K562 (cell line): Measurements from ENCODE around the gene USP49. TPM values are rescaled to one million over a fixed set of nuclear protein-coding genes. Genes with fewer than 3 reads are reported as not detected.

Source experiments
- ATF7 ChIP-seq: fragments of 450-650 bp; IDR thresholded peaks from 2 replicates; pipeline ENCODE4 v1.7.1; 2014; ENCODE audit warnings: mild to moderate bottlenecking, moderate library complexity
- BCOR ChIP-seq: fragments of 450-650 bp; IDR thresholded peaks from 2 replicates; pipeline ENCODE4 v1.6.1; 2016
- CREBBP ChIP-seq: IDR thresholded peaks from one replicate; pipeline ENCODE4 v1.6.1; 2012; ENCODE audit warnings: low read depth, mild to moderate bottlenecking, control low read depth, inconsistent platforms, low read length
- EGR1 ChIP-seq: fragments of 450-650 bp; conservative IDR thresholded peaks from 2 replicates; pipeline ENCODE4 v1.6.1; 2017; ENCODE audit warnings: mild to moderate bottlenecking
- EHMT2 ChIP-seq: fragments of 450-650 bp; IDR thresholded peaks from 2 replicates; pipeline ENCODE4 v1.6.1; 2018; ENCODE audit warnings: antibody characterized with exemption
- GATAD2A ChIP-seq: fragments of 450-650 bp; IDR thresholded peaks from 2 replicates; pipeline ENCODE4 v1.6.1; 2017
- HSF4 ChIP-seq: fragments of 250-450 bp; sonication (Bioruptor Pico); IDR thresholded peaks from 2 replicates; pipeline ENCODE4 v2.1.2; 2022; ENCODE audit warnings: mild to moderate bottlenecking, moderate library complexity, borderline replicate concordance
- JUND ChIP-seq, 2 experiments: IDR thresholded peaks; 2 replicates in 1 of 2; 3 replicates in 1 of 2; pipeline ENCODE4 v1.6.1; 2011; ENCODE audit warnings: borderline replicate concordance in 2 of 2, low read depth in 2 of 2, low read length in 2 of 2, improper control_type of control experiment in 1 of 2, missing biosample characterization in 1 of 2, missing genetic modification characterization in 1 of 2, missing genetic modification reagents in 1 of 2
- KLF1 ChIP-seq: fragments of 450-650 bp; IDR thresholded peaks from 2 replicates; pipeline ENCODE4 v1.6.1; 2016; ENCODE audit warnings: missing genetic modification characterization, missing compliant biosample characterization
- PCBP2 ChIP-seq: fragments of 200-400 bp; formaldehyde crosslinking; IDR thresholded peaks from 2 replicates; pipeline ENCODE4 v1.6.1; 2018; ENCODE audit warnings: low read length, low read depth, mild to moderate bottlenecking, moderate library complexity; ENCODE audit not compliant: poor library complexity, severe bottlenecking
- RBFOX2 ChIP-seq: fragments of 200-400 bp; formaldehyde crosslinking; IDR thresholded peaks from 2 replicates; pipeline ENCODE4 v1.6.1; 2017; ENCODE audit warnings: low read depth, mild to moderate bottlenecking, low read length, moderate library complexity
- RFX1 ChIP-seq: fragments of 450-650 bp; IDR thresholded peaks from 2 replicates; pipeline ENCODE4 v1.6.1; 2016; ENCODE audit warnings: mild to moderate bottlenecking, moderate library complexity
- STAG1 ChIP-seq: sonication (generic); formaldehyde crosslinking; IDR thresholded peaks from 2 replicates; pipeline ENCODE4 v1.5.0; 2020; ENCODE audit warnings: missing genetic modification reagents, borderline replicate concordance
- ZFX ChIP-seq: sonication (generic); formaldehyde crosslinking; IDR thresholded peaks from 2 replicates; pipeline ENCODE4 v1.8.0; 2022; ENCODE audit warnings: mild to moderate bottlenecking, missing genetic modification reagents, moderate library complexity
- ZNF224 ChIP-seq: sonication (generic); formaldehyde crosslinking; IDR thresholded peaks from 2 replicates; pipeline ENCODE4 v1.8.0; 2022; ENCODE audit warnings: mild to moderate bottlenecking, missing genetic modification reagents
- ZNF239 ChIP-seq: fragments of 250-450 bp; sonication (Bioruptor Pico); IDR thresholded peaks from 2 replicates; pipeline ENCODE4 v1.4.0; 2020; ENCODE audit warnings: mild to moderate bottlenecking
- ZNF24 ChIP-seq: fragments of 450-650 bp; IDR thresholded peaks from 2 replicates; pipeline ENCODE4 v1.6.1; 2016
- ZNF3 ChIP-seq: fragments of 250-450 bp; sonication (Bioruptor Pico); IDR thresholded peaks from 2 replicates; pipeline ENCODE4 v1.5.0; 2021; ENCODE audit warnings: mild to moderate bottlenecking, moderate library complexity
- ZNF780A ChIP-seq: fragments of 250-450 bp; sonication (Bioruptor Pico); IDR thresholded peaks from 2 replicates; pipeline ENCODE4 v1.5.0; 2021; ENCODE audit warnings: mild to moderate bottlenecking
- polyA plus RNA-seq, 8 experiments: library from polyadenylated mRNA; depleted of rRNA in 4 of 8; stranded (reverse) in 5 of 8; unstranded in 3 of 8; fragments of >200 nt; fragmentation: Nextera tagmentation in 2 of 8; fragmentation: Illumina TruSeq in 1 of 8; extraction: Ambion mirVana in 2 of 8; extraction: Trizol in 1 of 8; gene quantifications; 2 replicates each; pipeline versions ENCODE4 v1.2.1 to v1.2.3, GENCODE V29; 2011 to 2014; ENCODE audit warnings: inconsistent platforms in 1 of 8, missing spikeins in 1 of 8
- total RNA-seq, 7 experiments: library from RNA; depleted of rRNA in 6 of 7; stranded (reverse); fragments of >200 nt in 6 of 7; fragmentation: Illumina TruSeq in 2 of 7; extraction: Trizol in 2 of 7; gene quantifications; 2 replicates each; pipeline versions ENCODE4 v1.2.1 to v1.2.3, GENCODE V29; 2011 to 2021; ENCODE audit warnings: low replicate concordance in 1 of 7
- TF ChIP-seq, protein P1 (sequence below), 2 experiments: IDR thresholded peaks; 2 replicates each; pipeline ENCODE4 v1.6.1; 2012; ENCODE audit warnings: improper control_type of control experiment in 2 of 2, low read depth in 2 of 2, low read length in 2 of 2, borderline replicate concordance in 1 of 2
- TF ChIP-seq, protein P2 (sequence below): fragments of 200-800 bp; sonication (Bioruptor generic); IDR thresholded peaks from 2 replicates; pipeline ENCODE4 v1.6.1; 2017; ENCODE audit warnings: missing genetic modification characterization, missing compliant biosample characterization
- TF ChIP-seq, protein P3 (sequence below): IDR thresholded peaks from 2 replicates; pipeline ENCODE4 v1.6.1; 2012; ENCODE audit warnings: low read depth, low read length, improper control_type of control experiment, borderline replicate concordance
- TF ChIP-seq, protein P4 (sequence below): fragments of 450-650 bp; IDR thresholded peaks from 2 replicates; pipeline ENCODE4 v1.6.1; 2016; ENCODE audit warnings: antibody characterized with exemption

USP49 gene
- total and polyA plus RNA-seq, 9 of the 15 experiments (the other 6 are each of a cell fraction or from before 2014, with no cell fraction given): 1.0 to 9.9 (median 6.5) TPM

DNA sequence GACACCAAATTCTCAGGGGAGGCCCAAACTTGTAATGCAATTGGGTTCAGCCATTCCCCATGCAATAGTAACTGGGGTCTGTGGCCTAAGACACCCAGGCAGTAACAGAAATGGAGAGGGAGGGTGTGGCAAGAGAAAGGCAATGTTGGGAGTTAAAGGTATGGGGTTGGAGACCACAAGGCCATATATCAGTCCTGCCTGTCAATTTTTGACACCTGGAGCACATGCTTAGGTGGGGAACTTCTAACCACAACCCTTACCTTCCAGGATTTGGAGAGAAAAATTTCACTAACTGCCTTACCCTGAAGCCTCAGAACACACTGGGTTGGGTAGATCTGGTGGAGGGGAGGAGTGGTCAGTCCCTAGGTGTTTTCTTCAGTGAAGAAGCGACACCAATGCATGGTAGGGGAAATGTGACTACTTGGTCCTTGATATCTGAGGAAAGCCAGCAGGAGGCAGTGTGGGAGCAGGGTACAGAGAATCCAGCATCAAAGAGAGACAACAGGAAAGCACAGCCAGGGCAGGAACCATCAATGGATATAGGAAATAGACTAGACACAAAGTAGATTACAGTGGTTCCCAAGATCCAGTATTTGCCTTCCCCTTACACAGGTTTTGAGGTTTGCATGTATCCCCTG, 6.8 kb upstream of the USP49 start (continued):
- TF ChIP-seq, protein P1, sequence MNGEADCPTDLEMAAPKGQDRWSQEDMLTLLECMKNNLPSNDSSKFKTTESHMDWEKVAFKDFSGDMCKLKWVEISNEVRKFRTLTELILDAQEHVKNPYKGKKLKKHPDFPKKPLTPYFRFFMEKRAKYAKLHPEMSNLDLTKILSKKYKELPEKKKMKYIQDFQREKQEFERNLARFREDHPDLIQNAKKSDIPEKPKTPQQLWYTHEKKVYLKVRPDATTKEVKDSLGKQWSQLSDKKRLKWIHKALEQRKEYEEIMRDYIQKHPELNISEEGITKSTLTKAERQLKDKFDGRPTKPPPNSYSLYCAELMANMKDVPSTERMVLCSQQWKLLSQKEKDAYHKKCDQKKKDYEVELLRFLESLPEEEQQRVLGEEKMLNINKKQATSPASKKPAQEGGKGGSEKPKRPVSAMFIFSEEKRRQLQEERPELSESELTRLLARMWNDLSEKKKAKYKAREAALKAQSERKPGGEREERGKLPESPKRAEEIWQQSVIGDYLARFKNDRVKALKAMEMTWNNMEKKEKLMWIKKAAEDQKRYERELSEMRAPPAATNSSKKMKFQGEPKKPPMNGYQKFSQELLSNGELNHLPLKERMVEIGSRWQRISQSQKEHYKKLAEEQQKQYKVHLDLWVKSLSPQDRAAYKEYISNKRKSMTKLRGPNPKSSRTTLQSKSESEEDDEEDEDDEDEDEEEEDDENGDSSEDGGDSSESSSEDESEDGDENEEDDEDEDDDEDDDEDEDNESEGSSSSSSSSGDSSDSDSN (IDR thresholded peaks at IDR 0.05; ENCODE audit: borderline replicate concordance in 1 of 2, low read depth in 2 of 2, low read length in 2 of 2): no peak
- TF ChIP-seq EHMT2 (peak; percentile 93), KLF1 (tag) (no peak), HSF4 (CRISPR knock-in tag) (no peak), STAG1 (CRISPR knock-in tag) (peak; percentile 75; the same call in 1 of the 2 replicates), ZFX (CRISPR knock-in tag) (no peak), EGR1 (no peak), ZNF224 (CRISPR knock-in tag) (no peak), ATF7 (no peak), ZNF780A (CRISPR knock-in tag) (no peak), PCBP2 (no peak), GATAD2A (no peak), ZNF24 (no peak), ZNF3 (CRISPR knock-in tag) (no peak), ZNF239 (CRISPR knock-in tag) (no peak), JUND (IDR thresholded peaks at IDR 0.05; ENCODE audit: borderline replicate concordance, low read depth, low read length) (peak; percentile 46; the same call in 1 of the 2 replicates), JUND (tag; IDR thresholded peaks at IDR 0.05; ENCODE audit: borderline replicate concordance, low read depth, low read length) (no peak; the same call in 2 of the 3 replicates), BCOR (peak; percentile 41; the same call in 1 of the 2 replicates), RBFOX2 (no peak), CREBBP (no peak), RFX1 (no peak)
- TF ChIP-seq, protein P2, sequence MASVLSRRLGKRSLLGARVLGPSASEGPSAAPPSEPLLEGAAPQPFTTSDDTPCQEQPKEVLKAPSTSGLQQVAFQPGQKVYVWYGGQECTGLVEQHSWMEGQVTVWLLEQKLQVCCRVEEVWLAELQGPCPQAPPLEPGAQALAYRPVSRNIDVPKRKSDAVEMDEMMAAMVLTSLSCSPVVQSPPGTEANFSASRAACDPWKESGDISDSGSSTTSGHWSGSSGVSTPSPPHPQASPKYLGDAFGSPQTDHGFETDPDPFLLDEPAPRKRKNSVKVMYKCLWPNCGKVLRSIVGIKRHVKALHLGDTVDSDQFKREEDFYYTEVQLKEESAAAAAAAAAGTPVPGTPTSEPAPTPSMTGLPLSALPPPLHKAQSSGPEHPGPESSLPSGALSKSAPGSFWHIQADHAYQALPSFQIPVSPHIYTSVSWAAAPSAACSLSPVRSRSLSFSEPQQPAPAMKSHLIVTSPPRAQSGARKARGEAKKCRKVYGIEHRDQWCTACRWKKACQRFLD (CRISPR knock-in tag): no peak
- TF ChIP-seq, protein P3, sequence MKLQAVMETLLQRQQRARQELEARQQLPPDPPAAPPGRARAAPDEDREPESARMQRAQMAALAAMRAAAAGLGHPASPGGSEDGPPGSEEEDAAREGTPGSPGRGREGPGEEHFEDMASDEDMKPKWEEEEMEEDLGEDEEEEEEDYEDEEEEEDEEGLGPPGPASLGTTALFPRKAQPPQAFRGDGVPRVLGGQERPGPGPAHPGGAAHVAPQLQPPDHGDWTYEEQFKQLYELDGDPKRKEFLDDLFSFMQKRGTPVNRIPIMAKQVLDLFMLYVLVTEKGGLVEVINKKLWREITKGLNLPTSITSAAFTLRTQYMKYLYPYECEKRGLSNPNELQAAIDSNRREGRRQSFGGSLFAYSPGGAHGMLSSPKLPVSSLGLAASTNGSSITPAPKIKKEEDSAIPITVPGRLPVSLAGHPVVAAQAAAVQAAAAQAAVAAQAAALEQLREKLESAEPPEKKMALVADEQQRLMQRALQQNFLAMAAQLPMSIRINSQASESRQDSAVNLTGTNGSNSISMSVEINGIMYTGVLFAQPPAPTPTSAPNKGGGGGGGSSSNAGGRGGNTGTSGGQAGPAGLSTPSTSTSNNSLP: 0 out of 2 replicates have a peak, but pooled peaks have one; percentile 27
- TF ChIP-seq, protein P4, sequence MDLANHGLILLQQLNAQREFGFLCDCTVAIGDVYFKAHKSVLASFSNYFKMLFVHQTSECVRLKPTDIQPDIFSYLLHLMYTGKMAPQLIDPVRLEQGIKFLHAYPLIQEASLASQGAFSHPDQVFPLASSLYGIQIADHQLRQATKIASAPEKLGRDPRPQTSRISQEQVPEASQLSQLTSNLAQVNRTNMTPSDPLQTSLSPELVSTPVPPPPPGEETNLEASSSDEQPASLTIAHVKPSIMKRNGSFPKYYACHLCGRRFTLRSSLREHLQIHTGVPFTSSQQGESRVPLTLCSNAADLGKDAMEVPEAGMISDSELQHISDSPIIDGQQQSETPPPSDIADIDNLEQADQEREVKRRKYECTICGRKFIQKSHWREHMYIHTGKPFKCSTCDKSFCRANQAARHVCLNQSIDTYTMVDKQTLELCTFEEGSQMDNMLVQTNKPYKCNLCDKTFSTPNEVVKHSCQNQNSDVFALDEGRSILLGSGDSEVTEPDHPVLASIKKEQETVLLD: no peak
